PC-9 (cell line): Measurements from ENCODE around the gene KRTAP9-3. TPM values are rescaled to one million over a fixed set of nuclear protein-coding genes. Genes with fewer than 3 reads are reported as not detected.
"Not testable (repeated sequence)": the region's sequence is repeated elsewhere in the genome, so short reads cannot be mapped to it uniquely, and the experiment has no call there.

ENCODE experiments used
- BruUV-seq: library from RNA; stranded (reverse); fragments of 400-500 nt; replicated peaks from 2 replicates; lab custom pipeline; 2021; lab: Mats Ljungman, UMichigan
- CTCF ChIA-PET: fragments of 300-600 bp; sonication (Branson Sonifier 250); formaldehyde crosslinking; loops from one replicate; lab custom pipeline; 2022; ENCODE audit warnings: antibody characterized with exemption; lab: Charles Lee
- POLR2A ChIA-PET: fragments of 300-600 bp; sonication (Branson Sonifier 250); formaldehyde crosslinking; loops from one replicate; lab custom pipeline; 2022; ENCODE audit warnings: antibody characterized with exemption; ENCODE audit not compliant: unreplicated experiment; lab: Charles Lee
- DNase-seq, 2 experiments: peaks; one replicate each; pipeline versions ENCODE4 v3.0.0 to v3.0.0-alpha.2; 2015 to 2022; ENCODE audit warnings: mixed read lengths in 1 of 2
- H2AFZ ChIP-seq: fragments of 200-600 bp; sonication (generic); 2 replicates; pipeline ENCODE4 v1.8.1; 2017; ENCODE audit warnings: antibody characterized with exemption
- H3F3A ChIP-seq: fragments of 200-600 bp; sonication (generic); 2 replicates; pipeline ENCODE4 v1.8.1; 2017; ENCODE audit warnings: antibody characterized with exemption, mild to moderate bottlenecking, low read depth; ENCODE audit not compliant: insufficient read depth
- H3K27ac ChIP-seq: fragments of 200-600 bp; sonication (generic); 2 replicates; pipeline ENCODE4 v1.6.1; 2016; ENCODE audit warnings: mixed run types
- H3K27me3 ChIP-seq: fragments of 200-600 bp; sonication (generic); 2 replicates; pipeline ENCODE4 v1.6.1; 2016; ENCODE audit warnings: low read depth, mixed run types; ENCODE audit not compliant: insufficient read depth
- H3K36me3 ChIP-seq: fragments of 200-600 bp; sonication (generic); 2 replicates; pipeline ENCODE4 v1.6.1; 2016; ENCODE audit warnings: low read depth, mixed run types
- H3K4me1 ChIP-seq: fragments of 200-600 bp; sonication (generic); replicated peaks from 2 replicates; pipeline ENCODE4 v1.6.1; 2016; ENCODE audit warnings: mixed run types; ENCODE audit not compliant: insufficient read depth
- H3K4me2 ChIP-seq: fragments of 200-600 bp; sonication (generic); 2 replicates; pipeline ENCODE4 v1.6.1; 2017; ENCODE audit warnings: mixed run types
- H3K4me3 ChIP-seq: fragments of 200-600 bp; sonication (generic); 2 replicates; pipeline ENCODE4 v1.6.1; 2016; ENCODE audit warnings: mixed run types
- H3K79me2 ChIP-seq: fragments of 200-600 bp; sonication (generic); 2 replicates; pipeline ENCODE4 v1.6.1; 2017; ENCODE audit warnings: low read depth, mixed run types
- H3K9me2 ChIP-seq: fragments of 200-600 bp; sonication (generic); 2 replicates; pipeline ENCODE4 v1.8.1; 2017; ENCODE audit warnings: mild to moderate bottlenecking; ENCODE audit not compliant: insufficient read depth
- H3K9me3 ChIP-seq: fragments of 200-600 bp; sonication (generic); 2 replicates; pipeline ENCODE4 v1.8.1; 2016; ENCODE audit warnings: low read depth; ENCODE audit not compliant: insufficient read depth
- H4K20me1 ChIP-seq: fragments of 200-600 bp; sonication (generic); 2 replicates; pipeline ENCODE4 v1.8.1; 2017; ENCODE audit not compliant: insufficient read depth
- CTCF ChIP-seq: fragments of 200-600 bp; sonication (generic); conservative IDR thresholded peaks from 2 replicates; pipeline ENCODE4 v1.6.1; 2017; ENCODE audit warnings: mixed run types, antibody characterized with exemption, mild to moderate bottlenecking, moderate library complexity
- EZH2 ChIP-seq: fragments of 200-600 bp; sonication (generic); IDR thresholded peaks from 2 replicates; pipeline ENCODE4 v1.8.0; 2017; ENCODE audit warnings: antibody characterized with exemption, low read depth
- intact Hi-C: fragments of 100-400 bp; cut with micrococcal nuclease; formaldehyde crosslinking; loops from one replicate; pipeline ENCODE4 v1.10.0; 2022; ENCODE audit not compliant: unreplicated experiment
- total RNA-seq: library from RNA; stranded (reverse); gene quantifications from 2 replicates; pipeline ENCODE4 v1.2.3, GENCODE V29; 2021

KRTAP9-3 gene
- total RNA-seq, 1 experiment from 2014 or later: not detected

GRCh38 chr17:41254861-41255260 lies 22.6 kb downstream of the KRTAP9-3 start:
- Histone ChIP-seq H3K4me1 (no peaks in the 10 kb centered on the region), H3F3A (no peaks in the 10 kb centered on the region), H3K4me3 (no peak overlapping the region), H3K36me3 (no peaks in the 10 kb centered on the region), H3K27me3 (no peaks in the 10 kb centered on the region), H3K79me2 (no peaks in the 10 kb centered on the region), H3K9me2 (no peaks in the 10 kb centered on the region), H3K9me3 (no peaks in the 10 kb centered on the region), H2AFZ (no peak overlapping the region), H3K4me2 (no peak overlapping the region), H4K20me1 (no peaks in the 10 kb centered on the region), H3K27ac (no peak overlapping the region)
- CTCF ChIA-PET: no interaction called here
- intact Hi-C loops: no loop called here
- POLR2A ChIA-PET: no interaction called here
- DNase-seq: no peak
- TF ChIP-seq CTCF (no peak), EZH2 (no peak)
- no TSS peak for BruUV-seq

DNA sequence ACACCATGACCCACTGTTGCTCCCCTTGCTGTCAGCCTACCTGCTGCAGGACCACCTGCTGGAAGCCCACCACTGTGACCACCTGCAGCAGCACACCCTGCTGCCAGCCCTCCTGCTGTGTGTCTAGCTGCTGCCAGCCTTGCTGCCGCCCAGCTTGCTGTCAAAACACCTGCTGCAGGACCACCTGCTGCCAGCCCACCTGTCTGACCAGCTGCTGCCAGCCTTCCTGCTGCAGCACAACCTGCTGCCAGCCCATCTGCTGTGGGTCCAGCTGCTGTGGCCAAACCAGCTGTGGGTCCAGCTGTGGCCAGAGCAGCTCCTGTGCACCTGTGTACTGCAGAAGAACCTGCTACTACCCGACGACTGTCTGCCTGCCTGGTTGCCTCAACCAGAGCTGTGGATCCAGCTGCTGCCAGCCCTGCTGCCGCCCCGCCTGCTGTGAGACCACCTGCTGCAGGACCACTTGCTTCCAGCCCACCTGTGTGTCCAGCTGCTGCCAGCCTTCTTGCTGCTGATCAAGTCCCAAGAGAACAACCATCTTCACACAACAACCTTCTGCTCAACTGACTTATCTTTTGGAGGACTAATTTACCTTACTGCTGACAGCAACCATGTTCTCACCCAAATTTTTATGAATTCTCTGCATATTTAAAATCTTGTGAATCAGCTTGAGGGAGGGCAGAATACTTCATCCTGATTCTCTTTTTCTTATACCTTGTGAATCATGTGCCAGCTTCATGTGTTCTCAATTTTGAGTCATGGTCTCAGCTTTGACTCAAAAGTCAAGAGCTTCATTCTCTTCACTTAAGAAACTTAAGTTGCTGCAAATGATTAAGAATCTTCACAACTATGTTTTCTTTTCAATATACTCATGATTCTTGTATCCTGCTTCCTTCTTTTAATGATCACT lies 23.4 kb downstream of the KRTAP9-3 start, which contains the start of gene KRTAP9-9:
Gene KRTAP9-9 (plus strand): TSS at position 4 of the 910 bp plus-strand sequence.
- H3K4me2 ChIP-seq, CTCF ChIA-PET, H3K27ac ChIP-seq, H4K20me1 ChIP-seq, H2AFZ ChIP-seq, DNase-seq, H3K4me3 ChIP-seq, H3K9me3 ChIP-seq, BruUV-seq, H3K79me2 ChIP-seq, H3K9me2 ChIP-seq, H3K4me1 ChIP-seq, H3F3A ChIP-seq, H3K36me3 ChIP-seq, H3K27me3 ChIP-seq, intact Hi-C loops: not testable (repeated sequence)
- POLR2A ChIA-PET: interaction anchor here (0.7 kb wide), 1 partner anchor 329 kb away, joined by 4 read pairs; no protein-coding TSS in a partner anchor

GRCh38 chr17:41256291-41256685 lies 24.0 kb downstream of the KRTAP9-3 start:
- Histone ChIP-seq H3K27ac (no peak overlapping the region), H4K20me1 (no peaks in the 10 kb centered on the region), H3K4me1 (no peaks in the 10 kb centered on the region), H3K36me3 (no peaks in the 10 kb centered on the region), H3K9me3 (no peaks in the 10 kb centered on the region), H3K9me2 (no peaks in the 10 kb centered on the region), H3K27me3 (no peaks in the 10 kb centered on the region), H3K4me3 (no peak overlapping the region), H3K79me2 (no peaks in the 10 kb centered on the region), H3F3A (no peaks in the 10 kb centered on the region), H3K4me2 (no peak overlapping the region), H2AFZ (no peak overlapping the region)
- intact Hi-C loops: no loop called here
- DNase-seq: no peak
- ChIA-PET CTCF (no interaction called here), POLR2A (interaction anchor here (0.7 kb wide), 1 partner anchor 329 kb away, joined by 4 read pairs; no protein-coding TSS in a partner anchor)
- TF ChIP-seq EZH2 (no peak), CTCF (no peak)
- BruUV-seq: no TSS peak
